IPS-15b (cell line): ENCODE results near the gene SLC11A1.

Experiments used
- H3K27me3 ChIP-seq: one replicate; pipeline ENCODE4 v1.6.1; 2013; ENCODE audit warnings: low read length; ENCODE audit not compliant: control insufficient read depth, insufficient read depth
- H3K36me3 ChIP-seq: one replicate; pipeline ENCODE4 v1.6.1; 2013; ENCODE audit warnings: low read length; ENCODE audit not compliant: control insufficient read depth, insufficient read depth
- H3K4me1 ChIP-seq: one replicate; pipeline ENCODE4 v1.6.1; 2013; ENCODE audit warnings: mild to moderate bottlenecking, low read length; ENCODE audit not compliant: control insufficient read depth, insufficient read depth
- H3K4me3 ChIP-seq: one replicate; pipeline ENCODE4 v1.5.1; 2013; ENCODE audit warnings: low read depth, low read length
- H3K9ac ChIP-seq: one replicate; pipeline ENCODE4 v1.6.1; 2013; ENCODE audit warnings: low read depth, mild to moderate bottlenecking, low read length
- H3K9me3 ChIP-seq: one replicate; pipeline ENCODE4 v1.6.1; 2013; ENCODE audit warnings: mild to moderate bottlenecking, low read length; ENCODE audit not compliant: control insufficient read depth, insufficient read depth

The SLC11A1 gene

DNA sequence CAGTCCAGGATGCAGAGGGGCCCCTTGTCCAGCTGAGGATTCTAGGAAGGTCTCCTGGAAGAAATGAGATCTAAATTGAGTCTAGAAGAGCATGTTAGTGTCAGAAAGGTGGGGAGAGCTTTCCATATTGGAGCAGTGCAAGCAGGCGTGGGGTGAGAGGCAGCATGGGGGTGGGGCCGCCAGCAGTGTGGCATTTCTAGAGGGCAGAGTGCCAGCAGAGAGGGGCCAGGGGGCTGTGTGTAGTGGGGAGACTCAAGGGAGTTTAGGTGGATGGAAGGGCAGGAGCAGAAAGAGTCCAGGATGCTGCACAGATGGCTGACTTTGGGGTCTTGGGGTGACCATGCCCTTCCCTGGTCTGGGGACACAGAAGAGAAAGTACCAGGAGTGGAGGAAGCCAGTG lies 39.0 kb downstream of the SLC11A1 start:
- Histone ChIP-seq H3K27me3 (no peaks in the 10 kb centered on the region), H3K36me3 (no peaks in the 10 kb centered on the region), H3K4me1 (peaks cover 6% of the 10 kb centered on the region), H3K9me3 (no peaks in the 10 kb centered on the region), H3K4me3 (no peak overlapping the region), H3K9ac (no peak overlapping the region)

DNA sequence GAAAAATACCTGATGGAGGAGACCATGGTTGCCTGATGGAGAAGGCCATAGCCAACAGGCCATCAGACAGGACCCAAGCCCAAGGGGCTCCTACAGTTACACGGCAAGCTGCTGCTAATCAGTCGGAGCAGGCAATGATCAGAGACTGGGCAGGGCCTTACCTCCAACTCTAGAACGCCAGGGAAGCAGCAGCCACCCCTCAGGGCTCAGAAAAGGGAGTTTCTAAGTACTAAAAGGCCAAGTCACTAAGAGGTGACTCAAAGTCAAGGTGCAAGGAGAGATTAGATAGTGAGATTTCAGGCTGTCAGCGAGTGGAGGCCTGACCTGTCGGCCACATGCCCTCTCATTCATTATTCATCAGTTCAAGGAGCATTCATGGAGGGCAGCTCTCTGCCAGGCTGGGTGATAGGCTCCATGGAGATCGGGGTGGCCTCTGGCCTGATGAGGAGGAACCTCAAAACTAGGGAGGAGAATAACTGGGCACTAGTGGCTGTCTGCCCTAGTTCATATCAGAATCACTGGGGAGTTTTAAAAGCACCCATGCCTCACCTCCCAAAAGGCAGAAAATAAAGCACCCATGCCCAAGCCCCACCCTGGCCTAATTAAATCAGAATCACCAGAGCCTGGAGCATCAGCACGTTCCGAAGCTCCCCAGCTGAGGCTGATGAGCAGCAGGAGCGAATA lies 40.5 kb downstream of the SLC11A1 start:
- Histone ChIP-seq H3K36me3 (no peaks in the 10 kb centered on the region), H3K27me3 (no peaks in the 10 kb centered on the region), H3K9ac (no peak overlapping the region), H3K4me1 (peaks cover 6% of the 10 kb centered on the region), H3K9me3 (no peaks in the 10 kb centered on the region), H3K4me3 (no peak overlapping the region)

DNA sequence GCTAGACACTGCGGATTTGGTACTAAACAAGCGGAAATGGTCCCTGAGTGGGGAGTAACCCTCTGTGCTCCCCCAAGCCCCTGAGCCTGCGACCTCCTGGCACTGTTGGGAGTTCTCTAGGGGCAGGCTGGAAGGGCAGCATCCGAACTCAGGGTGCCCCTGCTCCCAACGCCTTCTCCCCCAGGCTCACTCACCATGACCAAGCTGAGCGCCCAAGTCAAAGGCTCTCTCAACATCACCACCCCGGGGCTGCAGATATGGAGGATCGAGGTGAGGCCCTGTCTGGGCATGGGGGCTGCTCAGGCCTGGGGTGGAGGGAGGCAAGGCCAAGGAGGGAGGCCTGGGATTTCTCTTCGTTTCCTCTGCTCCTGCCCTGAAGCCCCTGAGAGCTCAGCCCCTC lies 41.5 kb downstream of the SLC11A1 start:
- H3K36me3 ChIP-seq, result no peaks in the 10 kb centered on the region
- H3K4me1 ChIP-seq, result peaks cover 6% of the 10 kb centered on the region
- H3K9me3 ChIP-seq, result no peaks in the 10 kb centered on the region
- H3K27me3 ChIP-seq, result no peaks in the 10 kb centered on the region
- no peak overlapping the region for H3K4me3 ChIP-seq
- no peak overlapping the region for H3K9ac ChIP-seq

DNA sequence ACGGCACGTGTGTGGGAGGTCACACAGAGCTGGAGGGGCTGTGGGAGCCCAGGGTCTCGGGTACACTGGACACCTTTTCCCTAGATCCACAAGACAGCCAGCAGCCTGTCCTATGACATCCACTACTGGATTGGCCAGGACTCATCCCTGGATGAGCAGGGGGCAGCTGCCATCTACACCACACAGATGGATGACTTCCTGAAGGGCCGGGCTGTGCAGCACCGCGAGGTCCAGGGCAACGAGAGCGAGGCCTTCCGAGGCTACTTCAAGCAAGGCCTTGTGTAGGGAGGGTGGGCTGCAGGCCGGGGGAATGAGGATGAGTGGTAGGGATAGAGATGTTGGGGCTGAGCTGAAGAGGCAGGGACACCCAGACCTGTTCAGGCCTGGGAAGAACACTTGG lies 43.5 kb downstream of the SLC11A1 start:
- Histone ChIP-seq H3K4me3 (no peak overlapping the region), H3K27me3 (no peaks in the 10 kb centered on the region), H3K9ac (no peak overlapping the region), H3K36me3 (no peaks in the 10 kb centered on the region), H3K9me3 (no peaks in the 10 kb centered on the region), H3K4me1 (no peaks in the 10 kb centered on the region)

DNA sequence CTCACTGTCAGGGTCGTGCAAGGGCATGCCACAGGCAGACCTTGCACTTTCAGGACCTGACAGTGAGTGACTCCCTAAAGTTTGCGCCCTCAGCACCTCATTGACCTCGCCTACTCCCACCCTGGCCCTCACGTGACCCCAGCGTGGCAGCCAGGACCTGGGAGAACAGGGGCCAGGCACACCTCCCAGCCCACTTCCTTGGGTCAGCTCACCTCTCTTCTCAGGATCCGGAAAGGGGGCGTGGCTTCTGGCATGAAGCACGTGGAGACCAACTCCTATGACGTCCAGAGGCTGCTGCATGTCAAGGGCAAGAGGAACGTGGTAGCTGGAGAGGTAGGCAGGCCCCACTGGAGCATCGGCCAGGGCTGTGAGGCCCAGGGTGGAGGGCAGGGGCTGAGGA lies 45.7 kb downstream of the SLC11A1 start:
- H3K4me1 ChIP-seq, result no peaks in the 10 kb centered on the region
- no peak overlapping the region for H3K9ac ChIP-seq
- H3K27me3 ChIP-seq, result no peaks in the 10 kb centered on the region
- no peak overlapping the region for H3K4me3 ChIP-seq
- H3K9me3 ChIP-seq, result no peaks in the 10 kb centered on the region
- H3K36me3 ChIP-seq, result peaks cover 2% of the 10 kb centered on the region

DNA sequence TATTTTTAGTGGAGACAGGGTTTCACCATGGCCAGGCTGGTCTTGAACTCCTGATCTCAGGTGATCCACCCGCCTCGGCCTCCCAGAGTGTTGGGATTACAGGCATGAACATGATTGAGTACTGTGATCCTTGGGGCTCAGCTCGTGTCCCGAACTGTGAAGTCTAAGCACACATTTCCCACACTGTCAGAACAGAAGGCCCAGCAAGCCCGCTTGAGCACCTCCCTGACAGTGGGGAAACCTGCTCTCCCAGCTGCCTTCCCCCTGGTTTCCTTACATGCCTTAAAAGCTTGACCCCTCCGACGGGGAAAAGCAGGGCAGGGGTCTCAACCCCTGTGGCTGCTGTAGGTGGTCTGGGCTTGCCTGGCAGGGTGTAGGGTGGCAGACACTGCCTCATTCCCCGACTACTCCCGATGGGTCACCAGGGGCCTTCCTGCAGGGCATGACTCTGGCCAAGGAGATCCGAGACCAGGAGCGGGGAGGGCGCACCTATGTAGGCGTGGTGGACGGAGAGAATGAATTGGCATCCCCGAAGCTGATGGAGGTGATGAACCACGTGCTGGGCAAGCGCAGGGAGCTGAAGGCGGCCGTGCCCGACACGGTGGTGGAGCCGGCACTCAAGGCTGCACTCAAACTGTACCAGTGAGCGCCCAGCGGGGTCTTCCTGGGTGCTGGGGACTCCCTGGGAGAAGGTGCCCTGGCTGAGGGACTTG lies 46.9 kb downstream of the SLC11A1 start:
- no peaks in the 10 kb centered on the region for H3K4me1 ChIP-seq
- H3K36me3 ChIP-seq, result peaks cover 2% of the 10 kb centered on the region
- no peaks in the 10 kb centered on the region for H3K9me3 ChIP-seq
- no peak overlapping the region for H3K4me3 ChIP-seq
- H3K27me3 ChIP-seq, result no peaks in the 10 kb centered on the region
- no peak overlapping the region for H3K9ac ChIP-seq

DNA sequence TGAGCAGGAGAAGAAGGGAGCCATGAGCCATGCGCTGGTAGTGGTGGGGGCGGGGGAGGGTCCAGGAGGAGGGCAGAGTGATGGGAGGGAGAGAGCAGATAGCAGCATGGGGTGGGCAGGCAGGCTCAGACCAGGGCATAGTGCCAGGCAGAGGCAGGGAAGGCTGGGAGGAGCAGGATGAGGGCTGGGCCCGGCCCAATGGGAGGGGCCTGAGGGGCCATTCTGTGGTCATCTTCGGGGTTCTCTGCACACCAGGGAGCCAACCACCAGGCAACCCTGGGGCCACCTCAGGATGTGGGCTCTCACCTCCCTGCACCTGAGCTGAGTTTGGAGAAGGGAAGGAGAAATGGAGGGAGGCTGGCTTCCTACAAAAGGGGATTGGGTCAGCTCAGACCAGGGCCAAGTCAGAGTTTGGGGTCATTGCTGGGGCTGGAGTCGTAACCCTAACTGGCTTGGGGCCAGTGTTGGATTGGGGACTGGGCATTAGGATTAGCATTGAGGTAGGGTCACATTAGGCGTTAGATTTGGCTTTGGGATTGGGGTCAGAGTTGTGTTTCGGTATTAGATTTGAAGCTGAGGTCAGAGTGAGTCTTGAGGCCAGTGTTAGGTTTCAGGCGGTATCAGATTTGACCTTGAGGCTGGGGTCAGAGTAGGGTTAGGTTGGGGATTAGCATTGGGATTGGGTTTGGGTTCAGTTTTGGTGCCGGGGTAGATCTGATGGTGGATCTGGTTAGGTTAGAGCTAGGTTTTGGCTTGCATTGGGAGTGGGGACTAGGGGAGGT lies 48.0 kb downstream of the SLC11A1 start:
- Histone ChIP-seq H3K9ac (no peak overlapping the region), H3K27me3 (no peaks in the 10 kb centered on the region), H3K4me1 (no peaks in the 10 kb centered on the region), H3K4me3 (no peak overlapping the region), H3K36me3 (peaks cover 2% of the 10 kb centered on the region), H3K9me3 (no peaks in the 10 kb centered on the region)

DNA sequence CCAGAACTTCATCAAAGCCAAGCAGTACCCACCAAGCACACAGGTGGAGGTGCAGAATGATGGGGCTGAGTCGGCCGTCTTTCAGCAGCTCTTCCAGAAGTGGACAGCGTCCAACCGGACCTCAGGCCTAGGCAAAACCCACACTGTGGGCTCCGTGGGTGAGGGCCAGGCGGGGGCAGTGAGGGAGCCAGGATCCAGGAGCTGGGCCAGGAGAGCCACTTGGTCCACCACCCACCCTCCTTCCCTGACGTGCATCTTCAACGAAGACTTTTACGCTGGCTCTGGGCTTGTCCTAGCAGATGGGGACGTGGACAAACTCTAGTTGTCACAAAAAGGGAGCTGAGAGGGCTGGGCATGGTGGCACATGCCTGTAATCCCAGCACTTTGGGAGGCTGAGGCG lies 48.6 kb downstream of the SLC11A1 start:
- no peaks in the 10 kb centered on the region for H3K27me3 ChIP-seq
- peaks cover 2% of the 10 kb centered on the region for H3K36me3 ChIP-seq
- H3K9ac ChIP-seq, result no peak overlapping the region
- no peak overlapping the region for H3K4me3 ChIP-seq
- no peaks in the 10 kb centered on the region for H3K4me1 ChIP-seq
- no peaks in the 10 kb centered on the region for H3K9me3 ChIP-seq

DNA sequence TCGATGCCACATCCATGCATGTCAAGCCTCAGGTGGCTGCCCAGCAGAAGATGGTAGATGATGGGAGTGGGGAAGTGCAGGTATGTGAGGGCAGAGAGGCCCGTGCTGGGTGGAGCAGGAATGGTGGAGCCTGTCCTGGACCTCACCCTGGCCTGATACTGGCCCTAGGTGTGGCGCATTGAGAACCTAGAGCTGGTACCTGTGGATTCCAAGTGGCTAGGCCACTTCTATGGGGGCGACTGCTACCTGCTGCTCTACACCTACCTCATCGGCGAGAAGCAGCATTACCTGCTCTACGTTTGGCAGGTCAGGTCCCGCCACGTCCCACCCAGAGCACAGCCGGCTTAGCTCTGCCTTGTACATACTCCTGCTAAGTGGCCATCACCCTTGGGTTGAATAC lies 49.8 kb downstream of the SLC11A1 start:
- Histone ChIP-seq H3K27me3 (no peaks in the 10 kb centered on the region), H3K36me3 (peaks cover 2% of the 10 kb centered on the region), H3K4me3 (no peak overlapping the region), H3K4me1 (no peaks in the 10 kb centered on the region), H3K9me3 (no peaks in the 10 kb centered on the region), H3K9ac (no peak overlapping the region)

DNA sequence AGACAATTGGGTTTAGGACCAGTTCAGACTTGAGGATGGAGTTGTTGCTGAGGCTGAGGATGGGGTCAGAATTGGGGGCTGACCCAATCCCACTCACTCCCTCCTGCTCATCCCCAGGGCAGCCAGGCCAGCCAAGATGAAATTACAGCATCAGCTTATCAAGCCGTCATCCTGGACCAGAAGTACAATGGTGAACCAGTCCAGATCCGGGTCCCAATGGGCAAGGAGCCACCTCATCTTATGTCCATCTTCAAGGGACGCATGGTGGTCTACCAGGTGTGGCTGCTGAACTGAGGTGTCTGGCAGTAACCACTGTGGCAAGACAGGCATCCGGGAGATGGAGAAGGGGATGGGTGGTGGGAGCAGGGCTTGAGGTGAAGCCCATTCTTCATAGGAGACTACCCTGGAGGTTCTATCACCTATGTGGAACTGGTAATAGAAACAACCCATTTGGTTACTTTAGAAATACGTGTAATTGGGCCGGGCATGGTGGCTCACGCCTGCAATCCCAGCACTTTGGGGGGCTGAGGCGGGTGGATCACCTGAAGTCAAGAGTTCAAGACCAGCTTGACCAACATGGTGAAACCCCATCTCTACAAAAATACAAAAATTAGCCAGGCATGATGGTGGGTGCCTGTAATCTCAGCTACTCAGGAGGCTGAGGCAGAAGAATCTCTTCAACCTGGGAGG lies 50.7 kb downstream of the SLC11A1 start:
- no peaks in the 10 kb centered on the region for H3K27me3 ChIP-seq
- H3K36me3 ChIP-seq, result peaks cover 2% of the 10 kb centered on the region
- H3K4me1 ChIP-seq, result no peaks in the 10 kb centered on the region
- no peaks in the 10 kb centered on the region for H3K9me3 ChIP-seq
- no peak overlapping the region for H3K4me3 ChIP-seq
- H3K9ac ChIP-seq, result no peak overlapping the region

DNA sequence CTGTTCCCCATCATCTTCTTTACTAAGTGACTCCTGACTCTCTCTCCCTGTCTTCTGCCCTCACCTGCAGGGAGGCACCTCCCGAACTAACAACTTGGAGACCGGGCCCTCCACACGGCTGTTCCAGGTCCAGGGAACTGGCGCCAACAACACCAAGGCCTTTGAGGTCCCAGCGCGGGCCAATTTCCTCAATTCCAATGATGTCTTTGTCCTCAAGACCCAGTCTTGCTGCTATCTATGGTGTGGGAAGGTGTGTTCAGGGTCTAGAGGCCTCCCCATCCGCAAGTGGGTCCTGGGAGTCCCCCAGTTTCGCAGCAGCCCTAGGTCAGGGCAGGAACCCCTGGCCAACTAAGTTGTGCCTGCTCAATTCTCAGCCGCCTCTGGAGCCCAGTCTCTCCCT lies 52.4 kb downstream of the SLC11A1 start:
- no peaks in the 10 kb centered on the region for H3K27me3 ChIP-seq
- H3K36me3 ChIP-seq, result peaks cover 2% of the 10 kb centered on the region
- H3K4me1 ChIP-seq, result no peaks in the 10 kb centered on the region
- H3K4me3 ChIP-seq, result no peak overlapping the region
- H3K9me3 ChIP-seq, result no peaks in the 10 kb centered on the region
- no peak overlapping the region for H3K9ac ChIP-seq
